ENCODE results near the gene TRAPPC2L. TPM values are rescaled to one million over a fixed set of nuclear protein-coding genes. Genes with fewer than 3 reads are reported as not detected.

The TRAPPC2L gene
- total RNA-seq, 1 donor from 2014 or later: 48.3 TPM

- DNase-seq (ENCODE audit: low read depth): no peak
- no peak overlapping the region for H3K4me3 ChIP-seq (ENCODE audit: low read depth, low read length)
- no peak for TF ChIP-seq CTCF (conservative IDR thresholded peaks at IDR 0.05; ENCODE audit: low read depth, low read length)
Observed at GRCh38 chr16:88899901-88900661, 43.2 kb downstream of the TRAPPC2L start.

- TF ChIP-seq CTCF (conservative IDR thresholded peaks at IDR 0.05; ENCODE audit: low read depth, low read length): no peak
- H3K4me3 ChIP-seq (ENCODE audit: low read depth, low read length): no peak overlapping the region
- no peak for DNase-seq (ENCODE audit: low read depth)
Observed at GRCh38 chr16:88900662-88901052, 43.7 kb downstream of the TRAPPC2L start.

GRCh38 chr16:88901718-88902337 is 44.9 kb downstream of the TRAPPC2L start:
- no peak overlapping the region for H3K4me3 ChIP-seq (ENCODE audit: low read depth, low read length)
- no peak for DNase-seq (ENCODE audit: low read depth)
- TF ChIP-seq CTCF (conservative IDR thresholded peaks at IDR 0.05; ENCODE audit: low read depth, low read length): no peak

- TF ChIP-seq CTCF (conservative IDR thresholded peaks at IDR 0.05; ENCODE audit: low read depth, low read length): no peak
- no peak overlapping the region for H3K4me3 ChIP-seq (ENCODE audit: low read depth, low read length)
- no peak for DNase-seq (ENCODE audit: low read depth)
Observed at GRCh38 chr16:88902744-88903143, 45.8 kb downstream of the TRAPPC2L start.

GRCh38 chr16:88903267-88903666 is 46.3 kb downstream of the TRAPPC2L start:
- no peak for TF ChIP-seq CTCF (conservative IDR thresholded peaks at IDR 0.05; ENCODE audit: low read depth, low read length)
- DNase-seq (ENCODE audit: low read depth): no peak
- H3K4me3 ChIP-seq (ENCODE audit: low read depth, low read length): no peak overlapping the region

DNA sequence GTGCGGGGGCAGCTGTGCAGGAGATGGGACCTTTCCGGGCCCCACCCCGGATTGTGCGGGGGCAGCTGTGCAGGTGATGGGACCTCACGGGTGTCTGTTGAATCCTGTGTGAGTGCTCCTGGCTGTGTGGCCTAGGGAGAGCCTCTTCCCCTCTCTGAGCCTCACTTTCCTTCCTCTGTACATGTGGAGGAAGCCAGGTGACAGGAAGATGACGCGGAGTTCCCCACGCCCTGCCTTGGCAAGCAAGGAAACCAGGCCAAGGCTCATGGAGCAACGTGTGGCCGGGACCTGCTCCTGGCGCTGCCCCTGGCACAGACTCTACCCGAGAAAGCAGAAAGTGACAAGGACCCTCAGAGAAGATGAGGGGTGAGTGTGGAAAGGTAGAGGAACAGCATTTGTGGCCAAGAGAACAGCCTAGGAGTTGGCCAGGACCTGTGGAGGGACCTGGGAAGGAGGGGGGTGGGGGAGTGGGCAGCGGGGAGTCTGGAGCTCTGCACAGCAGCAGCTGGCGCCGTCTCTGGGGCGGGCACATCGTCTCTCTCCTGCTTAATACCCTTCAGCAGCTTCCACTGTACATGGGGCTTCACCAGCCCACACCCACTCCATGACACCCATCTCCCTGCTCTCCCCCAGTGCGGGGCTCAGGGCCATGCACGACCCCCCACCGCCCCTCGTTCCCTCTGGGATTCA is 47.9 kb downstream of the TRAPPC2L start:
- no peak overlapping the region for H3K4me3 ChIP-seq (ENCODE audit: low read depth, low read length)
- DNase-seq (ENCODE audit: low read depth): no peak
- no peak for TF ChIP-seq CTCF (conservative IDR thresholded peaks at IDR 0.05; ENCODE audit: low read depth, low read length)
